ENCODE measurements around the gene SPDYE6.

GRCh38 chr7:102319671-102320070, 36.6 kb downstream of the SPDYE6 start:
- TF ChIP-seq FOXA1 (IDR thresholded peaks at IDR 0.05): no peak
- TF ChIP-seq CTCF (IDR thresholded peaks at IDR 0.05; ENCODE audit: low read depth, low read length, missing input control): no peak
- TF ChIP-seq RAD21 (IDR thresholded peaks at IDR 0.05): no peak
- TF ChIP-seq YY1 (IDR thresholded peaks at IDR 0.05): no peak
- no peak for TF ChIP-seq EGR1 (IDR thresholded peaks at IDR 0.05; ENCODE audit: low read depth in 2 of 2)
- no peak for TF ChIP-seq TAF1 (conservative IDR thresholded peaks at IDR 0.05)
- TF ChIP-seq JUND (IDR thresholded peaks at IDR 0.05): no peak
- no peak for TF ChIP-seq MAX (IDR thresholded peaks at IDR 0.05)
- no peak for TF ChIP-seq HNF4G (IDR thresholded peaks at IDR 0.05)
